Heart left ventricle (tissue), 13 donors: ENCODE measurements around the gene FGD4.

ENCODE experiments used
- CTCF ChIP-seq, 12 donors: fragments of 200-600 bp; sonication (generic) in 4 of 12; IDR thresholded peaks; one replicate each; pipeline versions ENCODE4 v1.5.0 to v1.8.0; 2018 to 2022; ENCODE audit warnings: antibody characterized with exemption in 12 of 12, mild to moderate bottlenecking in 5 of 12
- POLR2A ChIP-seq, 2 donors: fragments of 450-650 bp; IDR thresholded peaks; one replicate each; pipeline ENCODE4 v1.6.1; 2017; ENCODE audit warnings: antibody characterized with exemption in 2 of 2, mild to moderate bottlenecking in 2 of 2, moderate library complexity in 2 of 2
- donor health status: ischemic (EF 13 %, LVEDD 7.1; RV severe dilation, severe dysfunction).
- donor health status: DM: no; HTN: yes; CAD: no.
- donor health status: DM: no; HTN: no; CAD: no.
- donor health status: ischemic (EF 25% LVEDD 6.9; RV normal size, moderate dysfunction).
- donor health status: ischemic (EF 25% LVEDD 5.7; RV mildly dilated, moderate dysfunction).
- donor health status: ischemic (EF 35%, LVEDD 5.7; RV mildly dilated, moderate dysfunction).
- donor health status: nonischemic (EF 11% LVEDD 7.7; RV severe dilation, severe dysfunction).
- donor health status: DM: yes; HTN: yes; CAD: no.
- donor health status: PGD.
- donor health status: ischemic (EF 29% LVEDD 5.4; RV normal size, mild dysfunction).
- donor health status: nonischemic (EF 23%, LVEDD 6.1; RV moderate dilation, normal function).

- TF ChIP-seq CTCF (IDR thresholded peaks at IDR 0.05) (no peak), POLR2A (IDR thresholded peaks at IDR 0.05) (no peak)
Measured at GRCh38 chr12:32395026-32395425, 4.3 kb upstream of the FGD4 start.
